Posterior cingulate gyrus (tissue), 11 donors: Measurements from ENCODE around the gene KRT8.

Source experiments
- DNase-seq, 10 donors: peaks; one replicate each; pipeline versions ENCODE4 v3.0.0 to v3.0.0-alpha.2; 2020 to 2021; ENCODE audit warnings: mixed read lengths in 3 of 10
- intact Hi-C: fragments of 100-400 bp; cut with DNase I; formaldehyde crosslinking; loops from one replicate; pipeline ENCODE4 v1.15.1; 2023

The KRT8 gene

GRCh38 chr12:52926596-52927234, 21.8 kb upstream of the KRT8 start:
- no peak for DNase-seq
- intact Hi-C loops, result no loop called here

- intact Hi-C loops, result no loop called here
- DNase-seq, result no peak
These were observed 21.1 kb upstream of the KRT8 start for GRCh38 chr12:52925717-52926595.

GRCh38 chr12:52924764-52925716, 20.2 kb upstream of the KRT8 start:
- no peak for DNase-seq
- intact Hi-C loops, result no loop called here

- intact Hi-C loops, result no loop called here
- peak in 1 of 10 donors; percentile 39 for DNase-seq
These were observed 16.8 kb upstream of the KRT8 start for GRCh38 chr12:52921488-52922165.

- intact Hi-C loops, result no loop called here
- DNase-seq, result no peak
These were observed 16.1 kb upstream of the KRT8 start for GRCh38 chr12:52920937-52921336.

- no peak for DNase-seq
- intact Hi-C loops, result no loop called here
These were observed 13.9 kb upstream of the KRT8 start for GRCh38 chr12:52918784-52919183.

- intact Hi-C loops, result no loop called here
- peak in 1 of 10 donors; percentile 4 for DNase-seq
These were observed 13.5 kb upstream of the KRT8 start for GRCh38 chr12:52918351-52918750.

- DNase-seq, result peak in 1 of 10 donors; percentile 7
These were observed 12.9 kb upstream of the KRT8 start for GRCh38 chr12:52917800-52918199.

GRCh38 chr12:52916216-52916615, 11.3 kb upstream of the KRT8 start:
- no peak for DNase-seq
- intact Hi-C loops, result no loop called here

More at GRCh38 chr12:52917800-52918199, 12.9 kb upstream of the KRT8 start:
- intact Hi-C loops, result no loop called here

- intact Hi-C loops, result no loop called here
- DNase-seq, result no peak
These were observed 10.8 kb upstream of the KRT8 start for GRCh38 chr12:52915637-52916036.

- DNase-seq, result peak in 2 of 10 donors; percentile 32 to 60
- intact Hi-C loops, result no loop called here
These were observed 9.8 kb upstream of the KRT8 start for GRCh38 chr12:52914576-52915121.

- intact Hi-C loops, result no loop called here
- DNase-seq, result peak in 2 of 10 donors; percentile 8 to 12
These were observed 8.6 kb upstream of the KRT8 start for GRCh38 chr12:52913431-52913821.

- intact Hi-C loops, result no loop called here
- DNase-seq, result peak in 2 of 10 donors; percentile 27 to 39
These were observed 8.0 kb upstream of the KRT8 start for GRCh38 chr12:52912711-52913430.

GRCh38 chr12:52910248-52910883, 5.5 kb upstream of the KRT8 start:
- intact Hi-C loops, result no loop called here

GRCh38 chr12:52909796-52910195, 4.9 kb upstream of the KRT8 start:
- DNase-seq, result peak in 2 of 10 donors; percentile 13 to 25
- intact Hi-C loops, result no loop called here

More at GRCh38 chr12:52910248-52910883, 5.5 kb upstream of the KRT8 start:
- peak in 3 of 10 donors; percentile 13 to 36 (median 25) for DNase-seq

GRCh38 chr12:52909331-52909730, 4.5 kb upstream of the KRT8 start:
- intact Hi-C loops, result no loop called here
- peak in 1 of 10 donors; percentile 5 for DNase-seq

- peak in 2 of 10 donors; percentile 41 to 73 for DNase-seq
- intact Hi-C loops, result no loop called here
These were observed 2.4 kb upstream of the KRT8 start for GRCh38 chr12:52907092-52907810.

GRCh38 chr12:52906191-52906601, 1.3 kb upstream of the KRT8 start:
- intact Hi-C loops, result no loop called here
- DNase-seq, result peak in 2 of 10 donors; percentile 50 to 66
